HG03520 (cell line): ENCODE measurements around the gene CTSF.
"Not testable (repeated sequence)": the region's sequence is repeated elsewhere in the genome, so short reads cannot be mapped to it uniquely, and the experiment has no call there.

Source experiments
- ATAC-seq: cut with Tn5 transposase; IDR thresholded peaks from one replicate; pipeline ENCODE4 v1.9.1; 2021; ENCODE audit warnings: mild to moderate bottlenecking, moderate library complexity; ENCODE audit not compliant: unreplicated experiment

The CTSF gene

GRCh38 chr11:66589996-66590675 is 21.7 kb upstream of the CTSF start:
- ATAC-seq, result no peak

GRCh38 chr11:66589315-66589714 is 20.9 kb upstream of the CTSF start:
- not testable (repeated sequence) for ATAC-seq

GRCh38 chr11:66586136-66586535 is 17.7 kb upstream of the CTSF start:
- no peak for ATAC-seq

- ATAC-seq, result not testable (repeated sequence)
Observed at GRCh38 chr11:66585447-66585846, 17.0 kb upstream of the CTSF start.

- ATAC-seq, result not testable (repeated sequence)
Observed at GRCh38 chr11:66582565-66583147, 14.2 kb upstream of the CTSF start.

GRCh38 chr11:66581261-66581660 is 12.9 kb upstream of the CTSF start:
- ATAC-seq, result no peak

- ATAC-seq, result no peak
Observed at GRCh38 chr11:66580803-66581202, 12.4 kb upstream of the CTSF start.

- ATAC-seq, result no peak
Observed at GRCh38 chr11:66579017-66579606, 10.7 kb upstream of the CTSF start.

- no peak for ATAC-seq
Observed at GRCh38 chr11:66570850-66571180, 2.4 kb upstream of the CTSF start.

GRCh38 chr11:66570079-66570849 is 1.9 kb upstream of the CTSF start:
- ATAC-seq, result no peak

- no peak for ATAC-seq
Observed at GRCh38 chr11:66569076-66569475, 670 bp upstream of the CTSF start.

GRCh38 chr11:66567787-66568123 is 651 bp downstream of the CTSF start:
- no peak for ATAC-seq

- no peak for ATAC-seq
Observed at GRCh38 chr11:66566221-66566620, 2.2 kb downstream of the CTSF start.

- no peak for ATAC-seq
Observed at GRCh38 chr11:66564984-66565383, 3.4 kb downstream of the CTSF start.

- no peak for ATAC-seq
Observed at GRCh38 chr11:66564538-66564937, 3.9 kb downstream of the CTSF start.

GRCh38 chr11:66563832-66564231 is 4.6 kb downstream of the CTSF start:
- ATAC-seq, result no peak

GRCh38 chr11:66562907-66563583 is 5.4 kb downstream of the CTSF start:
- no peak for ATAC-seq

- no peak for ATAC-seq
Observed at GRCh38 chr11:66562275-66562674, 6.1 kb downstream of the CTSF start.

GRCh38 chr11:66561975-66562248 is 6.5 kb downstream of the CTSF start:
- no peak for ATAC-seq

- ATAC-seq, result no peak
Observed at GRCh38 chr11:66561178-66561974, 7.0 kb downstream of the CTSF start.
